Measurements from ENCODE around the gene SPINK4.
A peak's percentile ranks its signal among the peaks of the same experiment; 100 is the strongest.

The SPINK4 gene

DNA sequence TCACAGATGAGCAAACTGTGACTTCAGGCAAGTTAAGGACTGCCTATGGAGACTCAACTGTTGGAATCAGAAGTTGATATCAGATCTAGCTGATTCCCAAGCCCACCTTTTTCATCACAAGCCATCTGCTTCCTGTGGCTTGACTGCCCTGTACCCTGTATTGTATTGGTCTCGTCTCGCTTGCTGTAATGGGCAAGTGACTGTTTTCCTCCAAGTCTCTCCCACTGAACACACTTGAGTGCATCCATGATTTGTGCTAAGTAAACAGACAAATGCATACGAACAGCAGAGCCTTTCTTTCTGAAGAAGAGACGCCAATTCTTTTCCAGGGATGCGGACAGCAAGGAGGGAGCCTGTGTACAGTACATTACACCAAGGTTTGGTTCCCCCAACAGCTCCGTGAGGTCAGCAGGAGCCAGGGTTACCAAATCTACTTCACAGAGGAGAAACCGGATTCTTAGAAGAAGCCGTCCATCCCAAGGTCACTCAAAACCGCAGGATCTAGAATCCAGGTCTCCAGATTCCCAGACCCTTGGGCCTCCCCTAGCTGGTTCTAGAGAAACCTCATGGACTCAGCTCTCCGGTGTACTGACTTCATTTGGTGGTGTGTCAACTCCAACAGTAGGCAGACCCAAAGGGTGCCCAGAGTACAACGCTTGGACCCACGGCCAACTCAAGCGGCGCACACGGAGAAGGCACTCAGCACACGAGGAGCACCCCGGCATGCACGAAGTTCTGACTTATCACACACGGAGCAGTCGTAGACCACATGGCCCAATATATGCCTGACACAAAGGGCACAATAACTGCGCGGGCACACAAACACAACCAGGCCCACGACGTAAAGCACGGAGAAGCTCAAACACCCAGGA lies 23.4 kb downstream of the SPINK4 start:
- DNase-seq = no peak

DNA sequence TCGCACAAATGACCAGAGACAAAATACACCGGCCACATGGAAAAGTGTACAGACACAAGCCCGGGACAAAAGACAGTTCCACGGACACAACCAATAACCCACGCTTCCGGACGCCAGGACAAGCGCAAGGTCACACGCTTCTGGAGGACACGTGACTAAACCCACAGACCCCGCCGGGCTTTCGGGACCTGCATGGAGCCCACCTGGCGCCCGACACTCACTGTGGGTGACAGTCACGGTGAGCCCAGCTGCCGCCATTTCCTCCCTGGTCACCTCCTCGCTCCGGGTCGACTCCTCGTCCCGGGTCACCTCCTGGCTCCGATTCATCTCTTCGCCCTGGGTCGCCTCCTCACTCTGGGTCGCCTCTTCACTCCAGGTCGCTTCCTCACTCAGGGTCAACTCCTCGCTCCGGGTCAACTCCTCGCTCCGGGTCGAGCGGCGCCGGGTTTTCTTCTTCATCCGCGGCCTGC lies 24.1 kb downstream of the SPINK4 start:
- no peak for DNase-seq

DNA sequence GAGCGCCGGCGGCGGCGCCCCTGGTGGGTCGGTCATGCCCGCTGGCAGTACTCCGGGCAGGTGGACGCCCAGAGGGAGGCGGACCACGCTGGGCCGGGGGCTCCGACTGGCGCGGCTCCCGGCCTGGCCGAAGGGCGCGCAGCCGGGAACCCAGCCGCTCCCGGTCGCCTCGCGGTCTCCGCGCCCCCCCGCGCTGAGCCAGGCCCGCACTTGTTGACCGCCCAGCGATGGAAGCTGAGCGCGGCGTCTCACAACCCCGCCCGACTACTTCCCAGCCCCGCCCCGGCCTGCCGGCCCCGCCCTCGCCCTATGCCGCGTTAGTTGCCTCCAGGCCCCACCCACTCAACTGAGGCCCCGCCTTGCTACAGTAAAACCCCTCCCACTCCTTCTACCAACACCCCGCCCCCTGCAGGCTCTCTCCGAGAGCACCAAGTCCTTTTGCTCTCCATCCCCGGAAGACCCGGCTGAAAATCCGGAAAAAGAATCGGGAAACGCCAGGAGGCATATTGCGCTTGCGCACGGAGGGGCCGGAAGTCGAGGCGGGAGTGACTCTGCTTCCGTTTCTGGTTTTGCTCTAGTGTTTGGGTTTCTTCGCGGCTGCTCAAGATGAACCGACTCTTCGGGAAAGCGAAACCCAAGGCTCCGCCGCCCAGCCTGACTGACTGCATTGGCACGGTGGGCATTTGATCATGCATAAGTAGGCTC lies 24.7 kb downstream of the SPINK4 start, which contains the start of the genes BAG1 and CHMP5:
Gene BAG1, minus strand, starts transcription at position 236 of the 705 bp plus-strand sequence.
Gene CHMP5, plus strand, starts transcription at position 577 of the 705 bp plus-strand sequence. Its CDS starts 30 bp downstream, at position 607.
- DNase-seq = peak; percentile 99

DNA sequence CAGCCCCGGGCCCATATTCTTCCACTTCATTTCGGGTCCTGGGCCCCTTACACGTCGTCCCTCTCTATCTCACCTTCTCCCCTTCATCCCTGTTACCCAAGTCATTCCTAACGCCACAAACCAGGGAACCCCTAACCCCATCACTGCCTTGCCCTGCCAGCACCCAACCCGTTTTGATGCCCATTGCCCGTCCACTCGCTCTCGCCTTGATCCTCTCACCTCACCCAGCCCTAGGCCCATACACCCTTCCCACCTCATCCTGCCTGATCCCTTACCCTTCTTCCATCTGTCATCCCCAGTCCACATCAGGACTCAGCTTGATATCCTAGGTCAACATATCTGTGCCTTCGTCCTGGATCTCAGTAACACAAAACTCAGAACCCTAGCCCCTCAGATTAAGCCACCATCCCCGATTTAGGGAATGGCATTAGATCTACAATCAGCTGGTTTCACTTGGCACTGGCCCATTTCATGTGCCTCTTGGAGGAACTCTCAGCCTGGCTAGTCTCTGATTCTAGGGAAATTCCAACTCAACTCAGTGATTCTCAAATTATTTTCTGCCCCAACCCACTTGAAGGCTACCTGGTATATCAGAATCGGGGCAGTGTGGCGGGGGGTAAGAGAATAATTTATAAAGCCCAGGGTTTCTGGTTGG lies 25.4 kb downstream of the SPINK4 start:
- DNase-seq = no peak

DNA sequence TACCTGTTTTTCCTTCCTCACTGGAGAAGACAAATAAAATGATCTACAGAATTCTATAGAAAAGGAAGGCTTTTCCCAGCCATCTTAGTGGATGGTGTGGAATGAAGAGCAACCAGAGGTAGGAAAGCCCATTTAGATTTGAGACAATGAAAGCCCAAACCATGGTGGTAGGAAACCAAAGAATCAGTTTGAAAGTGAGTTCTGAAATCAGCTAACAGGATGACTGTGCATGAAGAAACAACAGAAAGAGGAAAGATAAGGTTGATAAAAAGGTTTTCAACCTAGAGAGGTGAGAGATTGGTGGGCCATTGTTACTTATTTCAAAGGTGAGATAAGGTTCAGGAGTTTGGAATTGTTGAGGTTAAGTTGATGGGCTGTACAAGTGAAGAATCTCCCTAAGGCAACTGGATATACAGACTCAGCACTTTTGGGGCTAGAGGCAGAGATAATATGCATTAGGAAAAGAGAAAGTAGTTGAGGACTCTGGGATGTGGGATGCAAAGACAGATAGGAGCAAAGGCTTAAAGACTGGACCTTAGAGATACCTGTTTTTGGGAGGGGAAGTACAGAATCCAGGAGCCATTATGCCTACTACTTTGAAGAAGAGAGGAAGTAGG lies 27.3 kb downstream of the SPINK4 start:
- DNase-seq = no peak

DNA sequence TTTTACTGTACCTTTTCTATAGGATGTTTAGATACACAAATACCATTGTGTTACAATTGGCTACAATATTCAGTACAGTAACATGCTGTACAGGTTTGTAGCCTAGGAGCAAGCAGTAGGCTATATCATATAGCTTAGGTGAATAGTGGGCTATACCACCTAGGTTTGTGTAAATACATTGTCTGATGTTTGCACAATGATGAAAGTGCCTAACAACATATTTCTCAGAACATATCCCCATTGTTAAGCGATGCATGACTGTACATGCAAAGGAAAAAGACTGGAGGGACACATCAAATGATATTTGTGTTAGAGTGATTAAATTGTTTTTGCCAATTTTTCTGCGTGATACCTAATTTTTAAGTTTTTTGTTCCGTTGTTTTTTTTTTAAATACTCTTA lies 30.2 kb downstream of the SPINK4 start:
- DNase-seq = no peak

DNA sequence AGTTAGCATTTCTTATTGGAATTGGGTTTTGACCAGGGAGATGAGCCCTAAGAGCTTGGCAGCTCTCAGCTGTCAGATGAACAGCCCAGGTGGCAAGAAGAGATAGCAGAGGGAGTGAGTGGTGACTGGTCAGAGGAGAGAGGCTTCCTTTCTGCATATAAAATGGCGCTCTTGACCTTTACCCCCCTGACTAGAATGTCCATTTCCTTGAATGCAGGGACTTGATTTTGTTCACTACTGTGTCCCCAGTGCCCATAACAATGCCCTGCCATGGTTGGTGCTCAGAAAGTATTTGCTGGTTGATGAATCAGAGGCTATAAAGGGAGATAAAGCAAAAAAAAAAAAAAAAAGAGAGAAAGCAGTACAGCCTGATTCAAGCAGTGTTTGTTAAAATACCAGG lies 32.1 kb downstream of the SPINK4 start:
- no peak for DNase-seq

DNA sequence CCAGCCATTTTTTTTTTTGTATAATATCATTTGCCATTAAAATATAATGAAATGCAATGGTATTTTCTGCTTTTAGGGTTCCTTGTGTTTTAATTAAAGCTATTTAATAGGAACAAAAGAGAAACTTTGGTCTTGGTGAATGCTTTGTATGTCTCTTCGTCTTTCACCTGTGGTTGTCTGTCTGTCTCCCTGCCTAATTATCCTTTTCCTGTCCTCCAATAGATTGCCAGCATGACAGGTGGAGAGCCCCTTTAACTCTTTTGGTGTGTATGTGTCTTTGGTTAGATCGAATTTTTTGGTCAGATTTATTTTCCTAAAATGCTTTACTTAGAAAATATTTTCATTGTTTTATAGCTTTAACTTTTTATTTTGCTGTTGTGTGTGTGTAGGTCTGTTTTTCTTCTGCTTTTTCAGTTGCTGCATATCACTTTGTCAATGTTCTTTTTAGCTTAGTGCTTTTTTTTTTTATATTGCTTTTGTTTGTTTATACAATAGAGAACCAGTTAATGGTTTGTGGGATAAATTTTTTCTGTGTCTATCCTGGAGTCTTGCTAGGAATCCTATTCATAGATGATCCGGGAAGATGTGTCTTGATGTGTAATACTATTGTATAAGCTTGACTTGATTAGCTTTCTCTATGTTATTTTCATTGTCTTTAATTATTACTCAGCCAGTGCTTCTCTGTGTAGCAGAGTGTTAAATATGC lies 33.5 kb downstream of the SPINK4 start:
- no peak for DNase-seq

DNA sequence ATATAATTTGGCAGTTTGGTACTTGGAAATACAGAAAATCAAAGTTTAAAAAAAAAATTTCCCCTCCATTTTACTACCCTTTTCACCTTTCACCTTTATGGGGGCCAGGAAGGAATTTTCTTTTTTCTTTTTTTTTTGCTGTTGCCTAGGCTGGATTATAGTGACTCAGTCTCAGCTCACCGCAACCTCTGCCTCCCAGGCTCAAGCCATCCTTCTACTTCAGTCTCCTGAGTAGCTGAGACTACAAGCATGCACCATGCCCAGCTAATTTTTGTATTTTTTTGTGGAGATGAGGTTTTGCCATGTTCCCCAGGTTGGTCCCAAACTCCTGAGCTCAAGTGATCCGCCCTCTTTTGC lies 34.0 kb downstream of the SPINK4 start:
- no peak for DNase-seq

DNA sequence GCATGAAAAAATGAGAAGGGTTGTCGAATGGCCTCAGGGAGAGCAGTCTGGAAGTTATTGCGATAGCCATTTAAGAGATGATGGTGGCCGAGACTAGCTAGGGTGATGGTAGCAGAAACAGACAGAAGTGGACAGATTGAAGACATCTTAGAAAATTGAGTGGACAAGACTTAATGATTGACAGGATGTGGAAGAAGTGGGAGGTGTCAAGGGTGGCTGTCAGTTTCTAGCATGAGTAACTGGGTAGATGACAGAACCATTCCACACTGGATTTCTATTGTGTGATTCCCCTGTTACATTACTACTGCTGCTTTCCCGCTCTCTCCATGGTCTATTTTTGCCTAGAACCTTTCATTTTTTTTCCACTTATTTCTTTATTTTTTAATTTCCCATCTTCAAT lies 37.5 kb downstream of the SPINK4 start:
- no peak for DNase-seq

DNA sequence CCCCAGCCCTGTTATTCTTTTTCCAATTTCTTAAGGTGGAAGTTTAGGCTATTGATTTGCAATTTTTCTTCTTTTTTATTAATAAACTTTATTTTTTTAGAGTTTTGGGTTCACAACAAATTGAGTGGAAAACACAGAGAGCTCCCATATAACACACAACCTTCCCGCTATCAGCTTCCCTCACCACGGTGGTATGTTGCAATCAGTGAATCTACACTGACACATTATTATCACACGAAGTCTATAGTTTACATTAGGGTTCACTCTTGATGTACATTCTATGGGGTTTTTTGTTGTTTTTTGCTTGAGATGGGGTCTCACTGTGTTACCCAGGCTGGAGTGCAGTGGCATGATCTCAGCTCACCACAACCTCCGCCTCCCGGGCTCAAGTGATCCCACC lies 45.5 kb downstream of the SPINK4 start:
- DNase-seq = no peak

DNA sequence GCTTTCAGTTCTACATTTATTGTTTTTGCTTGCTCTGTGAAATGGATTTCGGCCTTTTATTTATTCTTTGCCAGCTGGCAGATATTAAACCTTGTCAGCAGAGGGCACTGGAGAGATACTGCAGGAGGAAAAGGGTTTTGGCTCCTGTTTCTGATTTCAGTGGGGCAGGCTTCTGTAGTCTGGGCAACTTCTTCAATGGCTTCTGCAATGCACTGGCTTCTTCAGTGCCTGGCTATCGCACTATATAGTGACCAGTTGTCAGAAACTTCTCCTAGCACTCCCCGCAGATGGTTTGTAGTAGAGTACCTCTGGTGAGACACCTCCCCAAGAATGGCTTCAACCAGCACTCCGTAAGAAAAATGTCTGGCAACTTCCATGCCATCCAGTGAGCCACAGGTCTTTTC lies 47.1 kb downstream of the SPINK4 start:
- DNase-seq = peak; percentile 74

DNA sequence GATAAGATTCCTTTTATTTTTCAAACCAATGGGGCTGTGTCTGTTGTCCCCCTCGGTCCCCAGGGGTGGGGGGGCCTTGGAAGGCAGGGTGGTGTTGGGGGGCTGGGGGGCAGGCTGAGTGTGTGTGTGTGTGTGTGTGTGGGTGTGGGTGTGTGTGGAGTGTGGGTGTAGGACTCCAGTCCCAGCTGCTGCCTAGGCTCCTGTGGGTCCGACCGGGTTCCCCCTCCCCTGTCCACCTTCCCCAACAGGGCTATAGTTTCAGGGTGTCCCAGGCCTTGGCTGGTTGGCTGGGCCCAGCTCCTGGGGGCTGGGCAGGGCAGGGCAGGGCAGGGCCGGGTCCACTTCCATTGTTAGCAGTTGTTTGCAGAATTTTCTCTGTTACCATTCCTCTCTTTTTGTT lies 48.3 kb downstream of the SPINK4 start:
- no peak for DNase-seq

DNA sequence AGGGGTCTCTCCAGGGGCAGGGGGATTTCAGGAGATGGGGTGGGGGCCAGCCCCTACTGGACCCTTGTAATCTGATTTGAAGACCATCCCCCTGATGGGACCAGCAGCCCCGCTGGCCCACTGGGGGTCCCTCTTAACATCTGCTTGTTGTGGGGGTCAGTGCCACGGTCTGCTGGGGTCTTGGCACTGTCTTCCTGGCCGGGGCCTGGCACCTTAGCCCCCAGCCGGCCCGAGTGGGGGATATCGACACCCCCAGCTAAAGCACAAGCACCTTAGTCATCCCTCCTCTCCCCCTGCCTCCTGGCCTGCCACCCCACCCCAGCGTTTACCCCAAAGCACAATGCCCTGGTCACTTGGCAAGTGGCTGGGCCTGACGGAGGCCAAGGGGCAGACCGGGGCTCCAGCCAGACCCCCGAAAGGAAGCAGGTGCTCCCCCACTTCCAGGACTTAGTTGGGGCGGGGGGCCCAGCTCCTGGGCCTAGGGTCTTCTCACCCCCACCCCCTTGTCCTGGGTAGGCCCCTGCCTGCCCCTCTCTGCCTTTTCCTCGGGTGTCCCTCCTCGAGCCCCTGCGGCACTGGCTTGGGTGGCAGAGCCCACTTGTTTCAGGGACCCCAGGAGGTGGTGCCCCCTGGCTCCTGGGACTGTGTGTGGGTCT lies 49.0 kb downstream of the SPINK4 start:
- DNase-seq = no peak

DNA sequence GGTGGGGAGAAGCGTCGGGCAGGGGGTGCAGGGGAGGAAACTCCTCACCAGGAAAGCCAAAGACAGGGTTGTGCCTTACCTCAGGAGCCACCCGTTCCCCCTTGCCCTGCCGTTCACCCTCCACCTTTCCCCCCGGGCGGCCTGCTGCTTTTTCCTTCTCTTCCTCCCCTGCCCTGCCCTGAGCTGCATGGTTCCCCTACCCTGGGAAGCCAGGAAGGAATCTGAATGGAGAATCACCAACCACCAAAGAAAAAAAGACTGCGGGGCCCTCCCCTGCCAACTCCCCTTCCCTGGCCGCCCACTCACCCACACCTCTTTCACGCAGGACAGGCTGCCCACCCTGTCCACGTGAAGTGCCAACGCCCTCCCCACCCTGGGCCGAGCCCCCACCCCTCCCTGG lies 49.5 kb downstream of the SPINK4 start:
- DNase-seq = no peak

DNA sequence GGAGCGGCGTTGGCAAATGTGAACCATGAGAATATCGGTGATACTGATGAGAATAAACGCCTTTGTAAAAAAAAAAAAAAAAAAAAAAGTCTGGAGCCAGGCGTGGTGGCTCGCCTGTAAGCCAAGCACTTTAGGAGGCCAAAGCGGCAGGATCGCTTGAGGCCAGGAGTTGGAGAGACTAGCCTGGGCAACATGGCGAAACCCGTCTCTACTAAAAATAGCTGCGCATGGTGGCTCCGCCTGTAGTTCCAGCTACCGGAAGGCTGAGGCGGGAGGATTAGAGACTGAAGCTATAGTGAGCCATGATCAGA lies 49.9 kb downstream of the SPINK4 start:
- DNase-seq = peak; percentile 68

DNA sequence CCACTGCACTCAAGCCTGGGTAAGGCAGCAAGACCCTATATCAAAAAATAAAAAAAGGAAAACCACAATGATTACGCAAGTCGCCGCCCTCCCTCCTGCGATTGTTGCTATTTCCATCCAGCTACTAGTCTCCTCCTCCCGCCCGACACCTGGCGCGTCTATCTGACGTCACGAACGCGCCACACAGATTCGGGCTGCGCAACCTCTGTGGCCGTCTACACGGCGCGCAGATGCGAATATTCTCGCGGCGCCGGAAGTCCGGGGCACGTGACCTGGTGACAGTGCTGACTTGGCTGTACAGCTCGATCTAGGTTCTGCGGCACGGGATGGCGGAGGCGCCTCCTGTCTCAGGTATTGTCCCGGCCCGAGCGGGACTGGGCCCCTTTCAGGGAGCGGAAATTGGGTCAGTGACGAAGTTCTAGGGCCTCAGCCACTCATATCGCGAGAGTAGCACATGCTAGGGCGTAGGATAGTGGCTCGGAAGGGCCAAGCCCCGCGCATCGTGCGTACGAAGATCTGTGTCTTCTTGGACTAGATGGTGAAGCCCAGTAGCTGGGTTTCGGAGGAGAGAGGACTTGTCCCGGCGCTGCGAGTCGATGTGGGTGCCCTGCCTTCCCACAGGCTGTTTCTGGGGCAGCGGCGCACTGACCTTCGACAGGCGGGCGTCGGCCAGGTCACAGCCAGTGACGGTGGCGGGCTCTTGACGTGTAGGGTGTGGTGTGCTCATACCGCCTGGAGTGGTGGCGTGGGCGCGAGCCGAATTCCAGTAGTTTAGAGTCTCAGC lies 50.5 kb downstream of the SPINK4 start, which contains the start of gene NFX1:
Gene NFX1, plus strand, starts transcription at position 270 of the 784 bp plus-strand sequence. Its CDS starts 57 bp downstream, at position 327.
- DNase-seq = peak; percentile 96

DNA sequence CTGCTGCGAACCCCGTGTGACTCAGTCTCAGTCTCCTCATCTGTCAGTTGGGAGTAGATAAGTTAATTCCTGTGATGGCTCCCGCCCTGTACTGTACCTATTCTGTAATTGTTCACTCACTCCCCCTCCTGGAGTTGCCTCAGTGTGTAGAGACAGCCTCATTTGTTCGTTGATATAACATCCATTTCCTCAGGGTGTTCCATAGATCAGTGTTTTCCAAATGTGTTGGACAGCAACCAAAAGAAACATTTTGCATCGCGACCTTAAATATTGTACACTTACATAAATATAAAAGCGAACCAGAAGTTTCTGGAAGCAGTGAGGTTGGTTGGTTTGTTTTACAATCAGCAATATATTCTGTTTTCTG lies 51.0 kb downstream of the SPINK4 start:
- DNase-seq = no peak

DNA sequence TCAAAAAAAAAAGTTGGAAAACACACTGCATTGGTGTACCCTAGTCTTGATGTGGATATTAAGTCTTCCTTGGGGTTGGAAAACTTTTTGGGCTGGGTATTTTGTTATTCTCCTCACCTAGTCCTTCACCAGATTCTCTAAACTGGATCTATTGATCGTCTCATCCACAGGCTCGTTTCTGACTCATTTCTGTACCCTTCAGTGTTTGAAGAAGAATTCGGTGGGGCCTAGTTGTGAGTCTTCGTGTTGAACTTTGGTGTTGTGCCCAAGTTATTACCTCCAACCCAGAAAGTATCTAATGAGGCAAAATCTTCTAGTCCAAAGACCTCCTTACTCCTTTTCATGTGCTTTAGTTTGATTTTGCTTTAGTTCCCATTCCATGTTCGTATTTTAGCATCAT lies 51.9 kb downstream of the SPINK4 start:
- DNase-seq = no peak

DNA sequence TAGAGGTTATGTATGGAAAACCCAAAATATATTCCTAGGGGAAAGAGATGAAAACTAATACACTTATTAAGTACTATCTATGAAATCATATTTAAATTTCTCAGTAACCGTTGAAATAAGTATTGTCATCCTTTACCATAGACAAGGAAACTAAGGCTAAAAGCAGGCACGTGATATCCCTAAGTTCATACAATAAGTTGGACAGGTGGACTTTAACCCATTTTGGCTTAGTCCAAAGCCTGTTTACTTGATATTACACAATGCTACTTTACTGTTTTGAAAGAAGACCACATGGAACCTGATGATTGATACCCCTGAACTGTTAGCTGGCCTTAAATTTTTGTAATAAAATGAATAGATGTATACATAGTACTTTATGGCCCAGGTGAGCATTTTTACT lies 53.8 kb downstream of the SPINK4 start:
- no peak for DNase-seq
